Esophagus muscularis mucosa (tissue), 4 donors: ENCODE results near the gene SLC25A36. TPM values are rescaled to one million over a fixed set of nuclear protein-coding genes. Genes with fewer than 3 reads are reported as not detected.

ENCODE experiments used
- DNase-seq: peaks from one replicate; pipeline ENCODE4 v3.0.0-alpha.2; 2017; ENCODE audit errors: extremely low spot score
- H3K27ac ChIP-seq, 4 donors: fragments of 200-600 bp; sonication (generic); replicated peaks in 1 of 4; 1 replicate in 3 of 4; 2 replicates in 1 of 4; pipeline ENCODE4 v1.5.1; 2016 to 2019; ENCODE audit warnings: mild to moderate bottlenecking in 1 of 4
- H3K27me3 ChIP-seq, 4 donors: fragments of 200-600 bp; sonication (generic); one replicate each; pipeline versions ENCODE4 v1.5.1 to v1.6.0; 2016 to 2019
- H3K36me3 ChIP-seq, 4 donors: fragments of 200-600 bp; sonication (generic); one replicate each; pipeline ENCODE4 v1.5.1; 2016 to 2019
- H3K4me1 ChIP-seq, 4 donors: fragments of 200-600 bp; sonication (generic); one replicate each; pipeline ENCODE4 v1.5.1; 2016 to 2019
- H3K4me3 ChIP-seq, 4 donors: fragments of 200-600 bp; sonication (generic); 1 replicate in 2 of 4; 2 replicates in 2 of 4; pipeline ENCODE4 v1.5.1; 2016 to 2019; ENCODE audit warnings: mild to moderate bottlenecking in 4 of 4, moderate library complexity in 1 of 4
- H3K9me3 ChIP-seq, 4 donors: fragments of 200-600 bp; sonication (generic); 1 replicate in 3 of 4; 2 replicates in 1 of 4; pipeline ENCODE4 v1.5.1; 2016 to 2019
- CTCF ChIP-seq, 3 experiments: fragments of 200-600 bp in 2 of 3; fragments of 450-650 bp in 1 of 3; sonication (generic) in 2 of 3; IDR thresholded peaks; one replicate each; pipeline ENCODE4 v1.5.1; 2017 to 2019; ENCODE audit warnings: antibody characterized with exemption in 3 of 3, mild to moderate bottlenecking in 2 of 3, moderate library complexity in 1 of 3
- EP300 ChIP-seq: sonication (generic); formaldehyde crosslinking; IDR thresholded peaks from one replicate; pipeline ENCODE4 v1.6.1; 2017; ENCODE audit warnings: antibody characterized with exemption
- POLR2A ChIP-seq: fragments of 450-650 bp; IDR thresholded peaks from one replicate; pipeline ENCODE4 v1.6.1; 2017; ENCODE audit warnings: antibody characterized with exemption, moderate library complexity, mild to moderate bottlenecking, low read depth
- POLR2AphosphoS5 ChIP-seq, 2 donors: sonication (generic); formaldehyde crosslinking; IDR thresholded peaks; one replicate each; pipeline ENCODE4 v1.6.1; 2017; ENCODE audit warnings: antibody characterized with exemption in 2 of 2
- WGBS: methylation state at CpG from one replicate; pipeline ENCODE4 v1.1.5; 2018; 5-methylcytosine and 5-hydroxymethylcytosine counted together
- intact Hi-C: fragments of 100-400 bp; cut with DNase I; formaldehyde crosslinking; loops from one replicate; pipeline ENCODE4 v1.15.1; 2023
- total RNA-seq, 4 donors: library from RNA; depleted of rRNA; stranded (reverse); fragments of >200 nt; gene quantifications; one replicate each; pipeline versions ENCODE4 v1.1.0 to v1.2.1, GENCODE V29; 2016

SLC25A36 gene
- total RNA-seq, 4 donors from 2014 or later: 42.8 to 56.9 (median 53.8) TPM

- H3K9me3 ChIP-seq: no peaks in the 10 kb centered on the region
- no peak overlapping the region for H3K27ac ChIP-seq
- no peak for TF ChIP-seq POLR2AphosphoS5 (IDR thresholded peaks at IDR 0.05)
- TF ChIP-seq EP300: no peak
- TF ChIP-seq POLR2A: no peak
- TF ChIP-seq CTCF (IDR thresholded peaks at IDR 0.05): no peak
- DNase-seq: no peak
- no peaks in the 10 kb centered on the region for H3K36me3 ChIP-seq
- no peaks in the 10 kb centered on the region for H3K4me1 ChIP-seq
- intact Hi-C loops: loop anchor here (5.0 kb wide), 2 partner anchors 70 to 205 kb away; no protein-coding TSS in a partner anchor
- H3K27me3 ChIP-seq: no peaks in the 10 kb centered on the region
- no peak overlapping the region for H3K4me3 ChIP-seq
Observed at GRCh38 chr3:140902791-140903190, 38.8 kb upstream of the SLC25A36 start.

- no peak for DNase-seq
- Histone ChIP-seq H3K27ac (no peak overlapping the region), H3K36me3 (no peaks in the 10 kb centered on the region), H3K27me3 (no peaks in the 10 kb centered on the region), H3K4me3 (no peak overlapping the region), H3K9me3 (no peaks in the 10 kb centered on the region), H3K4me1 (no peaks in the 10 kb centered on the region)
- no peak for TF ChIP-seq POLR2AphosphoS5 (IDR thresholded peaks at IDR 0.05)
- TF ChIP-seq POLR2A: no peak
- TF ChIP-seq EP300: no peak
- no peak for TF ChIP-seq CTCF (IDR thresholded peaks at IDR 0.05)
- intact Hi-C loops: loop anchor here (5.0 kb wide), 2 partner anchors 69 to 204 kb away; no protein-coding TSS in a partner anchor
Observed at GRCh38 chr3:140903196-140903595, 38.4 kb upstream of the SLC25A36 start.

- H3K4me3 ChIP-seq: no peak overlapping the region
Observed at GRCh38 chr3:140904521-140904920, 37.1 kb upstream of the SLC25A36 start.

GRCh38 chr3:140905559-140905958 lies 36.1 kb upstream of the SLC25A36 start:
- Histone ChIP-seq H3K27me3 (no peaks in the 10 kb centered on the region), H3K4me1 (no peaks in the 10 kb centered on the region), H3K27ac (no peak overlapping the region), H3K36me3 (no peaks in the 10 kb centered on the region), H3K9me3 (no peaks in the 10 kb centered on the region), H3K4me3 (no peak overlapping the region)
- no peak for DNase-seq
- 89% methylated on average over 2 of the region's 2 CpGs for WGBS
- TF ChIP-seq POLR2AphosphoS5 (IDR thresholded peaks at IDR 0.05) (no peak), CTCF (IDR thresholded peaks at IDR 0.05) (no peak), POLR2A (no peak), EP300 (no peak)
- intact Hi-C loops: no loop called here

More at GRCh38 chr3:140904521-140904920, 37.1 kb upstream of the SLC25A36 start:
- H3K27me3 ChIP-seq: no peaks in the 10 kb centered on the region
- intact Hi-C loops: loop anchor here (5.0 kb wide), 2 partner anchors 68 to 203 kb away; no protein-coding TSS in a partner anchor
- 94% methylated on average over 1 of the region's 1 CpG for WGBS
- TF ChIP-seq CTCF (IDR thresholded peaks at IDR 0.05) (no peak), POLR2AphosphoS5 (IDR thresholded peaks at IDR 0.05) (no peak), EP300 (no peak), POLR2A (no peak)
- no peaks in the 10 kb centered on the region for H3K4me1 ChIP-seq
- DNase-seq: no peak
- H3K27ac ChIP-seq: no peak overlapping the region
- H3K9me3 ChIP-seq: no peaks in the 10 kb centered on the region
- no peaks in the 10 kb centered on the region for H3K36me3 ChIP-seq

- intact Hi-C loops: no loop called here
Observed at GRCh38 chr3:140906785-140907184, 34.9 kb upstream of the SLC25A36 start.

More at GRCh38 chr3:140906785-140907184, 34.9 kb upstream of the SLC25A36 start:
- no peak for DNase-seq
- Histone ChIP-seq H3K4me1 (no peaks in the 10 kb centered on the region), H3K4me3 (no peak overlapping the region), H3K36me3 (no peaks in the 10 kb centered on the region), H3K9me3 (no peaks in the 10 kb centered on the region), H3K27me3 (no peaks in the 10 kb centered on the region), H3K27ac (no peak overlapping the region)
- TF ChIP-seq CTCF (IDR thresholded peaks at IDR 0.05) (no peak), POLR2AphosphoS5 (IDR thresholded peaks at IDR 0.05) (no peak), EP300 (no peak)
- 71% methylated on average over 1 of the region's 1 CpG for WGBS
